GM19035 (cell line): ENCODE results near the gene CRLF1.
"Not testable (repeated sequence)": the region's sequence is repeated elsewhere in the genome, so short reads cannot be mapped to it uniquely, and the experiment has no call there.

Experiments used
- ATAC-seq: cut with Tn5 transposase; IDR thresholded peaks from one replicate; pipeline ENCODE4 v1.9.1; 2021; ENCODE audit not compliant: unreplicated experiment

The CRLF1 gene

GRCh38 chr19:18593367-18594095, 13.1 kb downstream of the CRLF1 start:
- no peak for ATAC-seq

DNA sequence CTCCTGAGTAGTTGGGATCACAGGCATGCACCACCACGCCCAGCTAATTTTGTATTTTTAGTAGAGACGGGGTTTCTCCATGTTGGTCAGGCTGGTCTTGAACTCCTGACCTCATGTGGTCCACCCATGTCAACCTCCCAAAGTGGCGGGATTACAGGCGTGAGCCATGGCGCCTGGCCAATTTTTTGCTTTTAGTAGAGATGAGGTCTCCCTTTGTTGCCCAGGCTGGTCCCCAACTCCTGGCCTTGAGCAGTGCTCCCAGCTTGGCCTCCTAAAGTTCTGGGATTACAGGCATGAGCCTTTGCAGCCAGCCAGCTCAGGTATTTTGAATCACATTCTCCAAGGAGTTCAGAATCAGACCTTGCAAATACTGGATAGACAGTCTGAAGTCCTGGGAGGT, 13.9 kb downstream of the CRLF1 start:
- not testable (repeated sequence) for ATAC-seq

GRCh38 chr19:18591735-18592385, 14.7 kb downstream of the CRLF1 start:
- no peak for ATAC-seq

DNA sequence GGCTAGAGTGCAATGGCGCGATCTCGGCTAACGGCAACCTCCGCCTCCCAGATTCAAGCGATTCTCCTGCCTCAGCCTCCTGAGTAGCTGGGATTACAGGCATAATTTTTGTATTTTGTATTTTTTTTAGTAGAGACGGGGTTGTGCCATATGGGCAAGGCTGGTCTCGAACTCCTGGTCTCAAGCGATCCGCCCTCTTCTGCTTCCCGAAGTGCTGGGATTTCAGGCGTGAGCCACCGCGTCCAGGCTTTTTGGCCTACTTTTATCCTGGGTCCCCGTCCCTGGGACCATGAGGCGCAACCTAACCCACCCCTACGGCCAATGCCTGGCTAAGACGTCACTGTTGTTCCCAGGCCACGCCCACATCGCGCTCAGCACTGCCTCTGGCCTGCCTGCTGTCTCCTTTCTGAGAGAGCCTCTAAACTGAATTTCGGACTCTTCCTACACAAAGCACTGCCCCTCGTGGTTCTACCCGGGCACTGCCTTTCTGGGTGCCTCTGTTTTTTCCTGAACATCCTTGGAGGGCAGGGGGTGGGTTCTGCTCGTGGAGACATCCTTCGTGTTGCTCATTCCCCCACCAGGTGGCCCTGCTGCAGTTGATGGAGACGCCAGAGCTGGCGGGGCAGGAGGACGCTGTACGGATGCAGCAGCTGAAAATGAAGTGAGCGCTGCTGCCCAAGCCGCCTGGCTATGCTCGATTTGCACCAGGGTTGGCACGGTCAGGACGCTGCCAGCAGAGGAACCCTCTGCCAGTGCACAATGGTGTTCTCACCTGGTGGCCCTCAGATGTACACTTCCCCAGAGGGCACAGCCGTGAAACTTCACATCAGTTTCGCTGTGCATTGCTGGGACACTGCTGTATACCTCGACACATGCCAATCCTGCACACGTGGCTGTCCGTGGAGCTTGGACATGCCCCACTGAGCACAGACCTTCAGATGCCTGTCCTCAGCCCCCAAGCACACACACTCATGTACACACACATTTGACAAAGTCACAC, 16.0 kb downstream of the CRLF1 start:
- no peak for ATAC-seq

DNA sequence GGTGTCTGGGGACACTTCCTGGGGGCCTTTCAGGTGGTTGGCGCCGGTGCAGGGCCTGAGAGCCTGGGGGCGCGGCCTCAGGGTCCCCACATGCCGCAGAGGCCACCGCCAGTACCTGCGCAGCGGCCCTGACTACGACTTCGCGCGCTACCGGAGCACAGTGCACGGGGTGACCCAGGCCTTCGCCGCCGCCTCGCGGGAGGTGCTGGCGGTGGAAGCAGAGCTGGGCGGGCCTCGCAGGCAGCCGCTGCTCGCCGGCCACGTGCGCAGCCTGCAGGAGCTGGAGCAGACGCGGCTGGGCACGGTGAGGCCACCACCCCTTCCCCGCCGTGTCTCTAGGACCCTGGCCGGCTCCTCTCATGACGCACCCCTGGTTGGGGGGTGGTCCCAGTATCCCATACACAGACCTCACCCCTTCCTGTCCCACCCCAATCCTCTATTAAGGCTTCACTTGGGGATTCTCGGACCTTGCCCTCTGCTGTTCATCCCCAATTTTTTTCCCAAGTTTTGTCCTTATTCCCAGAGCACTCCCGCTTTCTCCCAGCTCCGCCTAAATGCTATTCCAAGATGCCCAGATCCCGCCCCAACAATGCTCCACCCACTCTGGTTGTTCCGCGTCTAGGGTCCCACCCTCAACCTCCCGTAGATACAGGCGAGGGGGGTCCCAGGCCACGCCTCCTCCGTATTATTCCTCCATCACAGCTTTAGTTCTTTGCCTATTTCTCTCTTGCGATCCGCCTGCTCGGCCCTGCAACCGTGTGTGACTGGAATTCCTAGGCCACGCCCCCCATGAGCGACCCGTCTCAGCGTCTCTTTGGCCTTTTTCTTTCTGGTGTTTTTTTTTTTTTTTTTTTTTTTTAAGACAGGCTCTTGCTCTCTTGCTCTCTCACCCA, 17.0 kb downstream of the CRLF1 start:
- peak; percentile 22 for ATAC-seq

DNA sequence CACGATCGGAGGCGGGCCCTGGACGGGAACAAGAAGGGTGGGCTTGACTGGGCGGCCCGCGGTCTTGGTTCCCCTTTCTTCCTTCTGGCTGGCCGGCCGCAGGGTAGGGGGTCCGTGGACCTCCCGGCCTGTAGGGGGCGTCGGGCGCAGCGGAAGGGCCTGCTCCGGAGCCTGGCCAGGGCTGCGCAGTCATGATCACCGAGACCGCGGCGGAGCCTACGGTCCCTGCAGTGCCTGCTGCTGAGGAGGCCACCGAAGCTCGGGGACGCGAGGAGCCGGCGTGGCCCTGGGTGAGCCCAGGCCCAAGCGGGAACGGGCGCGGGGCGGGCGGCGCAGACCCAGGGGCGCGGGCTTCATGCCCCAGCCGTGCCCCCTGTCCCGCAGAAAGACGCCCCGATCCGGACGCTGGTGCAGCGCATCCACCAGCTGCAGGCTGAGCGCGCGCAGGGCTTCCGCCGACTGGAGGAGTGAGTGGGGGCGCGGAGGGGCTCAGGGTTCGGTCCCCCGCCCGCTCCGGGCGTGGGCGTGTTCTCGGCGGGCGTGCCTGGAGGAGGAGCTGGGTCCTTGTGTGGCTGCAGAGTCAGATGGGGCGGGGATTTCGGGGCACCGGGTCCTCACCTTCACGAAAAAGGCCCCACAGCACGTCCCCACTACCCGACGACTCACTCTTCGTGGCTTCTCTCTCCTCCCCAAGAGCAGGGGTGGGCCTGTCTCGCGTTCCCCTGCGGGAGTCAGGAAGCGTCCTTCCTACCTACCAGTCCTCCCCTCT, 17.8 kb downstream of the CRLF1 start, which contains the start of gene REX1BD:
Gene REX1BD, plus strand, starts transcription at position 188 of the 769 bp plus-strand sequence. Its CDS starts 4 bp downstream, at position 192.
- ATAC-seq: peak; percentile 69

- ATAC-seq: no peak
Measured at GRCh38 chr19:18587962-18588610, 18.5 kb downstream of the CRLF1 start.

DNA sequence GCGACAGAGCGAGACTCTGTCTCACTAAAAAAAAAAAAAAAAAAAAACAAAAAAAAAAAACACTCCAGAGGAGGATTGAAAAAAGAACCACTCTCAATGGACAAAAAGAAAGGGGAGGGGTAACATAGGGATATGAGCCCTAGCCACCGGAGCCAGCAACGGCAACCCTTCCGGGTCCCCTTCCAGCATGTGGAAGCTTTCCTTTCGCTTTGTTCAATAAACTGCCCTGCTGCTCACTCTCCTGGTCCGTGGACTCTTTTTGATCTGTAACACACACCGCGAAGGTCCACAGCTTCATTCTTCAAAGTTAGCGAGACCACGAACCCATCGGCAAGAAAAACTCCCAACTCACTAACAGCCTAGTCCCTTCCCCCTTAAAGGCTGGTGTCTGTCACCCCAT, 19.0 kb downstream of the CRLF1 start:
- no peak for ATAC-seq

DNA sequence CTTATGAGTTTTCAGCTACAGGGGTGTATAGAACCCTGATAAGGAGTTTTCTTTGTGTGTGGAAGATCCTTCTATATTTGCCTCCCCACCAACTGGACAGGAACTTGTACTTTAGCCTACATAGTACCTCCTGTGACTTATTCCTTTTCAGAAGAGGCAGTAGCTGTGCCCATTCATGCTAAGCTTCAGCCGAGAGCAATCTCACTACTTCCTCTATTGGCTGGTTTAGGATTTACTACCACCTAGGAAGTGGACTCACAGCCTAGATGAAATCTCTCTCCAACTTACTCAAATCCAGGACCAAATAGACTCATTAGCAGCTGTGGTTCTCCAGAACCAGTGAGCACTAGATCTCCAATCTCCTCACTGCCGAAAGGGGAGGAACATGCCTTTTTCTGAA, 20.3 kb downstream of the CRLF1 start:
- no peak for ATAC-seq

GRCh38 chr19:18580311-18580710, 26.3 kb downstream of the CRLF1 start:
- ATAC-seq: no peak

GRCh38 chr19:18577365-18577914, 29.2 kb downstream of the CRLF1 start:
- no peak for ATAC-seq

- ATAC-seq: no peak
Measured at GRCh38 chr19:18576383-18576782, 30.2 kb downstream of the CRLF1 start.

DNA sequence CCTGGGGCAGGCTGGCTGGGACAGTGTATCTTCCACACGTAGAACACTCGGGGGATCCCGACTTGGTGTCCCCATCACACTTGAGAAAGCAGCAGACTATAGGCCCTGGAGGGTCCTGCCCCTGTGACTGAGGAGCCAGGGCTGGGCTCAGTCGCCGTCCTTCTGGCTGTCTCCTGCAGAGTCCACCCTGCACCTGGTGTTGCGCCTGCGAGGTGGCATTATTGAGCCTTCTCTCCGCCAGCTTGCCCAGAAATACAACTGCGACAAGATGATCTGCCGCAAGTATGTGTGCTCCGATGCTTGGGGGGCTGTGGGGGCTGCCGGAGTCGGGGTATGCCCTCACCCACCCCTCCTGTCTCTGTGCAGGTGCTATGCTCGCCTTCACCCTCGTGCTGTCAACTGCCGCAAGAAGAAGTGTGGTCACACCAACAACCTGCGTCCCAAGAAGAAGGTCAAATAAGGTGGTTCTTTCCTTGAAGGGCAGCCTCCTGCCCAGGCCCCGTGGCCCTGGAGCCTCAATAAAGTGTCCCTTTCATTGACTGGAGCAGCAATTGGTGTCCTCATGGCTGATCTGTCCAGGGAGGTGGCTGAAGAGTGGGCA, 31.8 kb downstream of the CRLF1 start:
- no peak for ATAC-seq

- ATAC-seq: peak; percentile 90
Measured at GRCh38 chr19:18571564-18572344, 34.8 kb downstream of the CRLF1 start, which contains the start of gene UBA52. TSS of gene UBA52 (plus strand) at chr19:18571857. CDS start at chr19:18573301, 1,444 bp downstream.

- no peak for ATAC-seq
Measured at GRCh38 chr19:18568367-18568766, 38.2 kb downstream of the CRLF1 start.

DNA sequence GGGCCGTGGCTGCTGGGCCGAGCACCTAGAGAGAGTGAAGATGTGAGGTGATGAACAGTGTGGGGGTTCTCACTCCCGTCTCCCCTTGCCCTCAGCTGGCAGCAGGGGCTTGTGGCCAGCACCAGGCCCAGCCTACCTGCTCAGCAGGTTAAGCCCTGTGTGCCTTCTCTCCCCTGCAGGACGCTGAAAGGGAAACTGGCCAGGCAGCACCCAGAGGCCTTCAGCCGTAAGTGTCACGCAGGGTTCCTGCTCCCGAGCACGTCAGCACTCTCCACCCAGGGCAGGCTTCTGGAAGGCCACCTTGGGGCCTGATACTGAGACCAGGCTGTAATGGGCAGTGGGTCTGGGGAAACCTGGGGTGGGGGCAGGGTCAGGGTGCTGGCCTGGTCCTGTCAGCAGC, 39.6 kb downstream of the CRLF1 start:
- no peak for ATAC-seq

DNA sequence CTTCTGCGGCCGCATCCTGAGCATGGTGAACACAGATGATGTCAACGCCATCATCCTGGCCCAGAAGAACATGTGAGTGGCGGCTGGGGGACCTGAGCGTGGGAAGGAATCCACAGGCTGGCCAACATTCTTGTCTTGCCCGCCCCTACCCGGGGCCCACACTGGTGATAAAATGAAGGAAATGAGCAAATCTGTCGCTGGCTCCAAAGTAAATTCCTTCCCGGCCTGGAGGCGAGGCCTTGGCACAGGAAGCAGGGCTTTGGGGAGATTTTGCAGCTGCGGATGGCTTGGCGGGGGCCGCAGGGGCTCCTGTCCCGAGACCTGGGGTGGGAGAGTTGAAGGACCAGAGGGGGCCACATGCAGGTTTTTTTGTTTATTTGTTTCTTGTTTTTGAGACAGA, 44.5 kb downstream of the CRLF1 start:
- no peak for ATAC-seq
